Forelimb muscle (tissue), 1 donor: ENCODE results near the gene OTOA. TPM values are rescaled to one million over a fixed set of nuclear protein-coding genes. Genes with fewer than 3 reads are reported as not detected.
"Not testable (repeated sequence)": the region's sequence is repeated elsewhere in the genome, so short reads cannot be mapped to it uniquely, and the experiment has no call there.

ENCODE experiments used
- DNase-seq: peaks from one replicate; pipeline ENCODE4 v3.0.0-alpha.2; 2013; ENCODE audit warnings: low read depth
- polyA plus RNA-seq: library from polyadenylated mRNA; unstranded; fragments of 120-200 nt; gene quantifications from one replicate; pipeline ENCODE4 v1.2.1, GENCODE V29; 2013; ENCODE audit not compliant: insufficient read length

OTOA gene
- polyA plus RNA-seq, result 0.06 TPM

GRCh38 chr16:21663889-21664647, at the start of gene OTOA:
Gene OTOA, plus strand, starts transcription at chr16:21663968. Its CDS starts 14,547 bp downstream, at chr16:21678515.
- no peak for DNase-seq

- DNase-seq, result no peak
Observed at GRCh38 chr16:21614896-21615295, 48.9 kb upstream of the OTOA start.

GRCh38 chr16:21617607-21618006, 46.2 kb upstream of the OTOA start:
- no peak for DNase-seq

GRCh38 chr16:21618281-21618680, 45.5 kb upstream of the OTOA start:
- no peak for DNase-seq

- no peak for DNase-seq
Observed at GRCh38 chr16:21619765-21620425, 43.9 kb upstream of the OTOA start.

- DNase-seq, result no peak
Observed at GRCh38 chr16:21620592-21620991, 43.2 kb upstream of the OTOA start.

- DNase-seq, result no peak
Observed at GRCh38 chr16:21622545-21622944, 41.2 kb upstream of the OTOA start.

- DNase-seq, result no peak
Observed at GRCh38 chr16:21625026-21625425, 38.7 kb upstream of the OTOA start.

GRCh38 chr16:21626659-21627277, 37.0 kb upstream of the OTOA start:
- DNase-seq, result no peak

GRCh38 chr16:21628121-21628726, 35.5 kb upstream of the OTOA start:
- DNase-seq, result no peak

GRCh38 chr16:21628772-21629171, 35.0 kb upstream of the OTOA start:
- DNase-seq, result no peak

GRCh38 chr16:21629616-21630539, 33.9 kb upstream of the OTOA start:
- not testable (repeated sequence) for DNase-seq

- DNase-seq, result not testable (repeated sequence)
Observed at GRCh38 chr16:21630866-21631265, 32.9 kb upstream of the OTOA start.

- not testable (repeated sequence) for DNase-seq
Observed at GRCh38 chr16:21631376-21631775, 32.4 kb upstream of the OTOA start.

- DNase-seq, result not testable (repeated sequence)
Observed at GRCh38 chr16:21631951-21632575, 31.7 kb upstream of the OTOA start.

- no peak for DNase-seq
Observed at GRCh38 chr16:21634216-21634615, 29.6 kb upstream of the OTOA start.

GRCh38 chr16:21635694-21636093, 28.1 kb upstream of the OTOA start:
- not testable (repeated sequence) for DNase-seq

GRCh38 chr16:21637032-21637968, 26.5 kb upstream of the OTOA start:
- DNase-seq, result no peak

- DNase-seq, result no peak
Observed at GRCh38 chr16:21638573-21638975, 25.2 kb upstream of the OTOA start.

GRCh38 chr16:21639493-21639892, 24.3 kb upstream of the OTOA start:
- no peak for DNase-seq
